H9 (cell line): ENCODE results near the gene CCDC12. TPM values are rescaled to one million over a fixed set of nuclear protein-coding genes. Genes with fewer than 3 reads are reported as not detected.

Source experiments
- DNase-seq: peaks from one replicate; pipeline ENCODE4 v3.0.0-alpha.2; 2017
- H2AFZ ChIP-seq: one replicate; pipeline ENCODE4 v1.6.1; 2013; ENCODE audit warnings: mild to moderate bottlenecking, low read length, control low read depth, moderate library complexity
- H2AK5ac ChIP-seq: 2 replicates; pipeline ENCODE4 v1.6.1; 2013; ENCODE audit warnings: low read length, control low read depth, mixed read lengths; ENCODE audit not compliant: insufficient read length
- H2BK120ac ChIP-seq: one replicate; pipeline ENCODE4 v1.6.1; 2013; ENCODE audit warnings: low read depth, mild to moderate bottlenecking, low read length, control low read depth, inconsistent platforms; ENCODE audit not compliant: poor library complexity, severe bottlenecking
- H2BK12ac ChIP-seq: 2 replicates; pipeline ENCODE4 v1.6.1; 2013; ENCODE audit warnings: low read length, control low read depth, mixed read lengths, low read depth; ENCODE audit not compliant: insufficient read length
- H2BK15ac ChIP-seq: 2 replicates; pipeline ENCODE4 v1.6.1; 2013; ENCODE audit warnings: low read depth, low read length, control low read depth
- H2BK20ac ChIP-seq: one replicate; pipeline ENCODE4 v1.6.1; 2013; ENCODE audit warnings: low read depth, mild to moderate bottlenecking, low read length, control low read depth, inconsistent platforms; ENCODE audit not compliant: poor library complexity, severe bottlenecking
- H2BK5ac ChIP-seq: 2 replicates; pipeline ENCODE4 v1.6.1; 2013; ENCODE audit warnings: low read length, control low read depth, mixed read lengths; ENCODE audit not compliant: insufficient read length
- H3K14ac ChIP-seq: 2 replicates; pipeline ENCODE4 v1.6.1; 2013; ENCODE audit warnings: low read length, control low read depth; ENCODE audit not compliant: insufficient read depth
- H3K18ac ChIP-seq: 2 replicates; pipeline ENCODE4 v1.6.1; 2013; ENCODE audit warnings: low read depth, mild to moderate bottlenecking, mixed read lengths, low read length, control low read depth; ENCODE audit not compliant: insufficient read length
- H3K23ac ChIP-seq: 2 replicates; pipeline ENCODE4 v1.6.1; 2013; ENCODE audit warnings: low read length, control low read depth, mixed read lengths, low read depth; ENCODE audit not compliant: insufficient read length
- H3K23me2 ChIP-seq: 2 replicates; pipeline ENCODE4 v1.6.1; 2013; ENCODE audit warnings: low read depth, mild to moderate bottlenecking, mixed read lengths, low read length, control low read depth; ENCODE audit not compliant: insufficient read length, poor library complexity, severe bottlenecking
- H3K27ac ChIP-seq: 2 replicates; pipeline ENCODE4 v1.5.1; 2013; ENCODE audit warnings: low read length, control low read depth, mixed read lengths, low read depth; ENCODE audit not compliant: insufficient read length
- H3K27me3 ChIP-seq: 2 replicates; pipeline ENCODE4 v1.6.1; 2013; ENCODE audit warnings: low read length, control low read depth, inconsistent platforms; ENCODE audit not compliant: insufficient read depth
- H3K4ac ChIP-seq: 2 replicates; pipeline ENCODE4 v1.6.1; 2013; ENCODE audit warnings: low read depth, mild to moderate bottlenecking, control low read depth, inconsistent platforms, low read length, moderate library complexity
- H3K4me1 ChIP-seq: 2 replicates; pipeline ENCODE4 v1.6.1; 2013; ENCODE audit warnings: low read length, control low read depth, inconsistent platforms; ENCODE audit not compliant: insufficient read depth
- H3K4me2 ChIP-seq: 2 replicates; pipeline ENCODE4 v1.6.1; 2013; ENCODE audit warnings: low read length, control low read depth, mixed read lengths; ENCODE audit not compliant: insufficient read length, insufficient read depth
- H3K56ac ChIP-seq: 2 replicates; pipeline ENCODE4 v1.6.1; 2013; ENCODE audit warnings: low read depth, mild to moderate bottlenecking, mixed read lengths, low read length, control low read depth; ENCODE audit not compliant: insufficient read length
- H3K79me1 ChIP-seq: 2 replicates; pipeline ENCODE4 v1.6.1; 2013; ENCODE audit warnings: low read depth, mild to moderate bottlenecking, moderate library complexity, low read length, control low read depth, inconsistent platforms; ENCODE audit not compliant: insufficient read depth, poor library complexity, severe bottlenecking
- H3K79me2 ChIP-seq: 2 replicates; pipeline ENCODE4 v1.6.1; 2013; ENCODE audit warnings: low read length, control low read depth, inconsistent platforms; ENCODE audit not compliant: insufficient read depth
- H3K9ac ChIP-seq: 2 replicates; pipeline ENCODE4 v1.6.1; 2013; ENCODE audit warnings: low read length, control low read depth, mixed read lengths; ENCODE audit not compliant: insufficient read length; ENCODE audit errors: extremely low read depth
- H3K9me3 ChIP-seq: one replicate; pipeline ENCODE4 v1.6.1; 2013; ENCODE audit warnings: low read depth, low read length, inconsistent platforms; ENCODE audit not compliant: control insufficient read depth
- H3T11ph ChIP-seq: one replicate; pipeline ENCODE4 v1.6.1; 2013; ENCODE audit warnings: mild to moderate bottlenecking, low read length, control low read depth, inconsistent platforms
- H4K20me1 ChIP-seq: one replicate; pipeline ENCODE4 v1.6.1; 2013; ENCODE audit not compliant: control insufficient read depth, insufficient read length, insufficient read depth
- H4K5ac ChIP-seq: 2 replicates; pipeline ENCODE4 v1.6.1; 2013; ENCODE audit warnings: low read depth, mild to moderate bottlenecking, mixed read lengths, low read length, control low read depth; ENCODE audit not compliant: insufficient read length
- H4K8ac ChIP-seq: replicated peaks from 2 replicates; pipeline ENCODE4 v1.6.1; 2013; ENCODE audit warnings: low read length, control low read depth, mixed read lengths, low read depth; ENCODE audit not compliant: insufficient read length
- H4K91ac ChIP-seq: 2 replicates; pipeline ENCODE4 v1.6.1; 2013; ENCODE audit warnings: low read depth, mild to moderate bottlenecking, moderate library complexity, mixed read lengths, low read length, control low read depth; ENCODE audit not compliant: insufficient read length
- H3K27ac Mint-ChIP-seq, 3 experiments: 2 replicates in 2 of 3; 3 replicates in 1 of 3; pipeline ENCODE4 v1.8.0; 2020 to 2021; ENCODE audit warnings: mixed read lengths in 3 of 3, mild to moderate bottlenecking in 1 of 3, moderate library complexity in 1 of 3
- H3K27me3 Mint-ChIP-seq: 2 replicates; pipeline ENCODE4 v1.8.0; 2021; ENCODE audit warnings: low read depth, mild to moderate bottlenecking, moderate library complexity, mixed read lengths
- H3K36me3 Mint-ChIP-seq, 3 experiments: 2 replicates in 2 of 3; 3 replicates in 1 of 3; pipeline ENCODE4 v1.8.0; 2020 to 2021; ENCODE audit warnings: low read depth in 3 of 3, mixed read lengths in 3 of 3; ENCODE audit not compliant: insufficient read depth in 1 of 3
- H3K4me1 Mint-ChIP-seq, 2 experiments: 2 replicates each; pipeline ENCODE4 v1.8.0; 2020; ENCODE audit warnings: mixed read lengths in 2 of 2
- H3K4me3 Mint-ChIP-seq, 2 experiments: 2 replicates in 1 of 2; 3 replicates in 1 of 2; pipeline ENCODE4 v1.8.0; 2020 to 2021; ENCODE audit warnings: mild to moderate bottlenecking in 2 of 2, mixed read lengths in 2 of 2, moderate library complexity in 1 of 2
- H3K9me3 Mint-ChIP-seq, 2 experiments: 2 replicates in 1 of 2; 3 replicates in 1 of 2; pipeline ENCODE4 v1.8.0; 2020; ENCODE audit warnings: mild to moderate bottlenecking in 2 of 2, mixed read lengths in 2 of 2, moderate library complexity in 1 of 2
- WGBS: extraction: QIAGEN DNeasy Blood & Tissue Kit; methylation state at CpG from one replicate; pipeline ENCODE4 v1.1.7; 2013; ENCODE audit warnings: missing lambda C conversion rate, low lambda C conversion rate, mixed read lengths; ENCODE audit not compliant: insufficient read length; ENCODE audit errors: extremely low coverage; 5-methylcytosine and 5-hydroxymethylcytosine counted together
- total RNA-seq: library from RNA; stranded (reverse); gene quantifications from 2 replicates; pipeline ENCODE4 v1.2.1, GENCODE V29; 2021
- TF ChIP-seq, protein P1 (sequence below): fragments of 200-600 bp; sonication (generic); conservative IDR thresholded peaks from 3 replicates; pipeline ENCODE4 v1.8.0; 2021; ENCODE audit warnings: antibody characterized with exemption, mild to moderate bottlenecking

Gene CCDC12
- total RNA-seq, 1 experiment from 2014 or later: 54.0 TPM

DNA sequence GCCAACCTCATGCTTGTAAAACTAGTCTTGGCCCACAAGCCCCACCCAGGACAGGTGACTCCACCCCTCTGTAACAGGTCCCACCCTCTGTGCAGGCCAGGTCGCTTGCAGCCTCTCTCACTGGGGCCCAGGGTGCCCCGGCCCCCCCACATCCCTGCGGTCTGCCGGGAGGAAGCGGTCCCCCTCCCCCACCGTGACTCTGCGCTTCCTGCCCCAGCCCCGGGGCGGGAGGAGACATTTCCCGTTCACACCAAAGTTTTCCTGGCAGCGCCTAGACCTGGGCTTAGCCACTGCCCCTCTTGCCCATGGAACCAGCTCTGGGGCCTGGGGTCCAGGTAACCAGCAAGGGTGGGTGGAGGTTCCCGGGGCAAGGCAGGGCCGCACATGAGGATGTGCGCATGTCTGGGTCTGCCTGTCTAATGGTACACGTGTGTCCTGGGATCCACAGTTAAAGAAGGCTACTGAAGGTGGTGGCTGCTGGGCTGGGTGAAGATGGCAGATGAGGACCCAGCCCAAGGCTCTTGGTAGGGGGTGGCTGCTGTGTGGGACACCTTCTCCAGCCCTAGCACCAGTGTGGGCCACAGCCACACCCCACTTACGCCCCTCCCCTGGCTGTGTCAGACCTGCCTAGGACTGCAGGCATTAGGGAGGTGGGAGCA is 11.3 kb upstream of the CCDC12 start:
- no peak overlapping the region for H3K14ac ChIP-seq
- TF ChIP-seq, protein P1, sequence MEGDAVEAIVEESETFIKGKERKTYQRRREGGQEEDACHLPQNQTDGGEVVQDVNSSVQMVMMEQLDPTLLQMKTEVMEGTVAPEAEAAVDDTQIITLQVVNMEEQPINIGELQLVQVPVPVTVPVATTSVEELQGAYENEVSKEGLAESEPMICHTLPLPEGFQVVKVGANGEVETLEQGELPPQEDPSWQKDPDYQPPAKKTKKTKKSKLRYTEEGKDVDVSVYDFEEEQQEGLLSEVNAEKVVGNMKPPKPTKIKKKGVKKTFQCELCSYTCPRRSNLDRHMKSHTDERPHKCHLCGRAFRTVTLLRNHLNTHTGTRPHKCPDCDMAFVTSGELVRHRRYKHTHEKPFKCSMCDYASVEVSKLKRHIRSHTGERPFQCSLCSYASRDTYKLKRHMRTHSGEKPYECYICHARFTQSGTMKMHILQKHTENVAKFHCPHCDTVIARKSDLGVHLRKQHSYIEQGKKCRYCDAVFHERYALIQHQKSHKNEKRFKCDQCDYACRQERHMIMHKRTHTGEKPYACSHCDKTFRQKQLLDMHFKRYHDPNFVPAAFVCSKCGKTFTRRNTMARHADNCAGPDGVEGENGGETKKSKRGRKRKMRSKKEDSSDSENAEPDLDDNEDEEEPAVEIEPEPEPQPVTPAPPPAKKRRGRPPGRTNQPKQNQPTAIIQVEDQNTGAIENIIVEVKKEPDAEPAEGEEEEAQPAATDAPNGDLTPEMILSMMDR: no peak
- peak overlapping the region; percentile 52 to 97 (median 78); a peak in 2 of 7 replicates for H3K27ac Mint-ChIP-seq
- no peaks in the 10 kb centered on the region for H3K27me3 ChIP-seq
- H3K4ac ChIP-seq: no peak overlapping the region
- no peak overlapping the region; a peak in 1 of 5 replicates for H3K4me3 Mint-ChIP-seq
- no peak overlapping the region for H2AFZ ChIP-seq
- H2BK12ac ChIP-seq: no peak overlapping the region
- H4K8ac ChIP-seq: no peak overlapping the region
- peaks cover 10 to 23% (median 15%) of the 10 kb centered on the region in 3 experiments for H3K36me3 Mint-ChIP-seq
- no peak overlapping the region for H2BK5ac ChIP-seq
- H3K4me1 ChIP-seq: peaks cover 4% of the 10 kb centered on the region; the same call in 1 of the 2 replicates
- WGBS: no CpG with 5 or more reads among the region's 16 CpGs
- no peak overlapping the region for H3T11ph ChIP-seq
- no peak overlapping the region; the same call in 1 of the 2 replicates for H2BK15ac ChIP-seq
- no peaks in the 10 kb centered on the region for H3K23me2 ChIP-seq
- H2BK120ac ChIP-seq: no peak overlapping the region
- H3K79me2 ChIP-seq: no peaks in the 10 kb centered on the region
- no peak overlapping the region for H4K5ac ChIP-seq
- H3K27ac ChIP-seq: no peak overlapping the region
- H4K91ac ChIP-seq: no peak overlapping the region
- H3K4me2 ChIP-seq: no peak overlapping the region
- no peak overlapping the region for H3K56ac ChIP-seq
- H3K9me3 ChIP-seq: no peaks in the 10 kb centered on the region
- H3K79me1 ChIP-seq: no peaks in the 10 kb centered on the region
- H3K27me3 Mint-ChIP-seq: no peaks in the 10 kb centered on the region
- H2BK20ac ChIP-seq: no peak overlapping the region
- peaks cover 30 to 35% of the 10 kb centered on the region in 2 experiments for H3K4me1 Mint-ChIP-seq
- peak; percentile 89 for DNase-seq
- H3K23ac ChIP-seq: no peak overlapping the region
- H2AK5ac ChIP-seq: no peak overlapping the region
- no peak overlapping the region for H3K9ac ChIP-seq
- H4K20me1 ChIP-seq: no peaks in the 10 kb centered on the region
- no peaks in the 10 kb centered on the region for H3K9me3 Mint-ChIP-seq
- no peak overlapping the region for H3K18ac ChIP-seq
